Mesenchymal stem cell (in vitro differentiated cells and primary cell): ENCODE measurements around the gene ITGA11.

Source experiments
- DNase-seq: peaks from one replicate; pipeline ENCODE4 v3.0.0-alpha.2; 2013
- H2AFZ ChIP-seq: one replicate; pipeline ENCODE4 v1.6.1; 2013; ENCODE audit warnings: low read depth, mild to moderate bottlenecking, control low read depth, inconsistent platforms, low read length, moderate library complexity
- H2AK5ac ChIP-seq: 2 replicates; pipeline ENCODE4 v1.6.1; 2013; ENCODE audit warnings: low read length, moderate library complexity, mild to moderate bottlenecking, inconsistent platforms; ENCODE audit not compliant: severe bottlenecking
- H2BK120ac ChIP-seq: one replicate; pipeline ENCODE4 v1.6.1; 2013; ENCODE audit warnings: low read depth, mild to moderate bottlenecking, inconsistent platforms, low read length, moderate library complexity
- H2BK12ac ChIP-seq, 2 experiments: one replicate each; pipeline ENCODE4 v1.6.1; 2013; ENCODE audit warnings: inconsistent platforms in 2 of 2, low read length in 2 of 2, mild to moderate bottlenecking in 2 of 2, moderate library complexity in 2 of 2, control low read depth in 1 of 2
- H2BK15ac ChIP-seq: one replicate; pipeline ENCODE4 v1.6.1; 2013; ENCODE audit warnings: mild to moderate bottlenecking, low read depth, inconsistent platforms; ENCODE audit not compliant: poor library complexity, severe bottlenecking
- H2BK5ac ChIP-seq: 2 replicates; pipeline ENCODE4 v1.6.1; 2013; ENCODE audit warnings: low read depth, mild to moderate bottlenecking, low read length, control low read depth, inconsistent platforms; ENCODE audit not compliant: poor library complexity, severe bottlenecking
- H3K14ac ChIP-seq, 2 experiments: one replicate each; pipeline ENCODE4 v1.6.1; 2013; ENCODE audit warnings: inconsistent platforms in 2 of 2, low read length in 2 of 2, control low read depth in 1 of 2, mild to moderate bottlenecking in 1 of 2, moderate library complexity in 1 of 2
- H3K18ac ChIP-seq, 2 experiments: one replicate each; pipeline ENCODE4 v1.6.1; 2013; ENCODE audit warnings: inconsistent platforms in 2 of 2, low read length in 2 of 2, control low read depth in 1 of 2, low read depth in 1 of 2, mild to moderate bottlenecking in 1 of 2
- H3K23ac ChIP-seq, 2 experiments: one replicate each; pipeline ENCODE4 v1.6.1; 2013; ENCODE audit warnings: inconsistent platforms in 2 of 2, low read length in 2 of 2, mild to moderate bottlenecking in 2 of 2, moderate library complexity in 2 of 2, control low read depth in 1 of 2
- H3K27ac ChIP-seq: 2 replicates; pipeline ENCODE4 v1.5.1; 2013; ENCODE audit warnings: mild to moderate bottlenecking, moderate library complexity, low read length, control low read depth, inconsistent platforms; ENCODE audit not compliant: poor library complexity, severe bottlenecking
- H3K27me3 ChIP-seq, 2 experiments: 2 replicates each; pipeline versions ENCODE4 v1.6.1 to v1.7.0; 2013; ENCODE audit warnings: low read length in 2 of 2, mild to moderate bottlenecking in 2 of 2, moderate library complexity in 2 of 2, control low read depth in 1 of 2, inconsistent platforms in 1 of 2; ENCODE audit not compliant: control insufficient read depth in 1 of 2, insufficient read depth in 1 of 2
- H3K36me3 ChIP-seq, 2 experiments: 2 replicates each; pipeline versions ENCODE4 v1.6.1 to v1.7.0; 2013; ENCODE audit warnings: low read length in 2 of 2, control low read depth in 1 of 2, inconsistent platforms in 1 of 2, low read depth in 1 of 2, mild to moderate bottlenecking in 1 of 2; ENCODE audit not compliant: insufficient read depth in 2 of 2, control insufficient read depth in 1 of 2
- H3K4ac ChIP-seq, 2 experiments: one replicate each; pipeline ENCODE4 v1.6.1; 2013; ENCODE audit warnings: inconsistent platforms in 2 of 2, low read length in 2 of 2, mild to moderate bottlenecking in 2 of 2, moderate library complexity in 2 of 2, control low read depth in 1 of 2, low read depth in 1 of 2
- H3K4me1 ChIP-seq: 2 replicates; pipeline ENCODE4 v1.6.1; 2013; ENCODE audit warnings: low read depth, low read length, control low read depth; ENCODE audit not compliant: control insufficient read depth, insufficient read depth
- H3K4me2 ChIP-seq: 2 replicates; pipeline ENCODE4 v1.6.1; 2013; ENCODE audit warnings: low read length, mild to moderate bottlenecking, inconsistent platforms; ENCODE audit not compliant: poor library complexity, severe bottlenecking
- H3K4me3 ChIP-seq, 2 experiments: 2 replicates each; pipeline versions ENCODE4 v1.5.1 to v1.7.0; 2013; ENCODE audit warnings: low read length in 2 of 2, mild to moderate bottlenecking in 2 of 2, control low read depth in 1 of 2, low read depth in 1 of 2; ENCODE audit not compliant: insufficient read depth in 1 of 2
- H3K79me1 ChIP-seq: replicated peaks from 2 replicates; pipeline ENCODE4 v1.6.1; 2013; ENCODE audit warnings: mild to moderate bottlenecking, control low read depth, low read length, inconsistent platforms; ENCODE audit not compliant: poor library complexity, severe bottlenecking
- H3K9ac ChIP-seq: 2 replicates; pipeline ENCODE4 v1.7.0; 2013; ENCODE audit warnings: mild to moderate bottlenecking, low read length, moderate library complexity
- H3K9me3 ChIP-seq: 2 replicates; pipeline ENCODE4 v1.7.0; 2013; ENCODE audit warnings: mild to moderate bottlenecking, low read length; ENCODE audit not compliant: control insufficient read depth
- H4K8ac ChIP-seq: one replicate; pipeline ENCODE4 v1.6.1; 2013; ENCODE audit warnings: inconsistent platforms, mild to moderate bottlenecking, low read length, moderate library complexity
- H4K91ac ChIP-seq: one replicate; pipeline ENCODE4 v1.6.1; 2013; ENCODE audit warnings: mild to moderate bottlenecking, low read length, inconsistent platforms
- WGBS: methylation state at CpG from one replicate; pipeline ENCODE4 v1.1.7; 2013; ENCODE audit warnings: mixed read lengths; 5-methylcytosine and 5-hydroxymethylcytosine counted together

The ITGA11 gene

DNA sequence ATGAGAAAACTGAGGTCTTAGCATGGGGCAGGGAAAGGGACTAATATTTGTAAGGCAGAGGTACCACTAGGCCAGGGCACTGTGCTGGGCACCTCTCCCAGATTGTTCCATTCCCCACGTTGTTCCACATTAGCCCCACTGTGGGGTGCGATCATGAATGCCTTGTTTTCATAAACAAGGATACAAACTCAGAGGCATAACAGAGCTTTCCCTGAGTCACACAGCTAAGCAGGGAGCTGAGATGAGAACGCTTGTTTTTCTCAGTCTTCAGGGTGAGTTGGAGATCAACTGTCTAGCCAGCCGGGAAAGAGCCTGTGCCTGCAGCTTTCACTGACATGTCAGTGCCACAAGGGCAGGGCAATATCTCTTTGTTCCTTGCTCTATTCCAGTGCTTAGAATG, 47.9 kb upstream of the ITGA11 start:
- Histone ChIP-seq H3K4ac (no peak overlapping the region), H3K79me1 (no peaks in the 10 kb centered on the region), H2BK12ac (no peak overlapping the region), H3K4me2 (no peak overlapping the region), H3K4me3 (peak overlapping the region in 1 of 2 experiments; percentile 43), H4K91ac (no peak overlapping the region), H3K9ac (peak overlapping the region; percentile 54), H3K4me1 (peaks cover 18% of the 10 kb centered on the region), H2BK120ac (no peak overlapping the region), H3K27ac (peak overlapping the region; percentile 75), H3K27me3 (peaks cover 0 to 10% of the 10 kb centered on the region in 2 experiments), H2BK15ac (no peak overlapping the region), H2BK5ac (no peak overlapping the region), H3K36me3 (no peaks in the 10 kb centered on the region), H2AK5ac (peak overlapping the region; percentile 96), H3K18ac (no peak overlapping the region), H4K8ac (no peak overlapping the region), H2AFZ (no peak overlapping the region), H3K23ac (no peak overlapping the region), H3K14ac (no peak overlapping the region), H3K9me3 (no peaks in the 10 kb centered on the region)
- 80% methylated on average over 4 of the region's 4 CpGs for WGBS
- peak; percentile 30 for DNase-seq

DNA sequence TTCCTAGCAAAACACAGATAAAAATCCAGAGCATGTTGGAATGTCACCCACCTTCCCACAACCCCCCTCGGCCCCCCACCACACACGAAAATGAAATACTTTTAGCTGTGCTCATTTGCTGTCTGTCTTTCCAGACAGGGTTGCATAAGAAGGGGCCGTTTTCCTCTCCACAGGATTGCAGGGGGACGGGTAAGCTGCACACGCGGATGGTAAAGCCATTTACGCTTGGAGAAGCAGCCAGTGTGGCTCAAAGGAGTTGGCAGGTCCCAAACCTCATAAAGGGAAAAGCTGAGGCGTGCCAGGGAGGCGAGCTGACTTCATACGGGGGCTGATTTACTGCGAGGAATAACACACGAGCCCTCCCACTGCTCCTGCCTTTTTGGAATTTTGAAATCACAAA, 47.4 kb upstream of the ITGA11 start:
- H3K18ac ChIP-seq = peak overlapping the region in 1 of 2 experiments; percentile 13
- no peak overlapping the region for H3K23ac ChIP-seq
- no peak overlapping the region for H3K4ac ChIP-seq
- H2AFZ ChIP-seq = no peak overlapping the region
- H2BK5ac ChIP-seq = no peak overlapping the region
- H2BK12ac ChIP-seq = no peak overlapping the region
- H4K8ac ChIP-seq = no peak overlapping the region
- H3K9ac ChIP-seq = peak overlapping the region; percentile 54
- peak; percentile 43 for DNase-seq
- H3K4me3 ChIP-seq = peak overlapping the region in 1 of 2 experiments; percentile 43
- H3K27me3 ChIP-seq = peaks cover 0 to 10% of the 10 kb centered on the region in 2 experiments
- H3K14ac ChIP-seq = no peak overlapping the region
- peaks cover 14% of the 10 kb centered on the region for H3K4me1 ChIP-seq
- no peaks in the 10 kb centered on the region for H3K9me3 ChIP-seq
- no peak overlapping the region for H2AK5ac ChIP-seq
- no peak overlapping the region for H4K91ac ChIP-seq
- no peaks in the 10 kb centered on the region for H3K36me3 ChIP-seq
- H3K79me1 ChIP-seq = no peaks in the 10 kb centered on the region
- peak overlapping the region; percentile 35 for H2BK120ac ChIP-seq
- H2BK15ac ChIP-seq = no peak overlapping the region
- peak overlapping the region; percentile 75 for H3K27ac ChIP-seq
- 65% methylated on average over 12 of the region's 12 CpGs for WGBS
- H3K4me2 ChIP-seq = no peak overlapping the region

DNA sequence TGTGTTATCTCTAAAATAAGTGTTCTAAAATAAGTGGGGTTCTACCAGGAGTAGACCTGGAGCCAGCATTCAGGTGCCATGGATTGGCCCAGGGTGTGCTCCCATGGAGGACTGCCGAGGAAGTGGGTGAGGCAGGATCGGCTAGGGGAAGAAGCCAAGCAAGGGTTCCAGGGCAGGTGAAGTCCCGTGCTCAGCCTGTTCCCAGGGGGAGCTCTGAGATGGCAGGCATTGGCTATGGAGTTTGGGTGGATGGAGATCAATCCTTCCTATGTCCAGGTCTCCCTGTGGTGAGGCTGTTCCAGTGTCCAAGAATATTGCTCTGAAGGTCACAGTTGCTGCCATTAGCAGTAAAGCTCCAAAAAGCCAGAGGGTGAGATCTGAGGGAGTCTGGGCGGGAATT, 46.9 kb upstream of the ITGA11 start:
- H3K14ac ChIP-seq = peak overlapping the region in 1 of 2 experiments; percentile 31
- H3K27ac ChIP-seq = peak overlapping the region; percentile 75
- no peak overlapping the region for H2BK12ac ChIP-seq
- H3K4me2 ChIP-seq = no peak overlapping the region
- no peaks in the 10 kb centered on the region for H3K36me3 ChIP-seq
- H2AFZ ChIP-seq = no peak overlapping the region
- H2BK5ac ChIP-seq = peak overlapping the region; percentile 1
- WGBS = 95% methylated on average over 4 of the region's 4 CpGs
- no peak overlapping the region for H4K91ac ChIP-seq
- no peak overlapping the region for H3K4ac ChIP-seq
- H2BK15ac ChIP-seq = no peak overlapping the region
- H4K8ac ChIP-seq = no peak overlapping the region
- H3K4me3 ChIP-seq = no peak overlapping the region
- H3K27me3 ChIP-seq = peaks cover 0 to 10% of the 10 kb centered on the region in 2 experiments
- no peak overlapping the region for H2BK120ac ChIP-seq
- H2AK5ac ChIP-seq = peak overlapping the region; percentile 96
- no peak overlapping the region for H3K23ac ChIP-seq
- no peak overlapping the region for H3K9ac ChIP-seq
- H3K4me1 ChIP-seq = peaks cover 14% of the 10 kb centered on the region
- H3K18ac ChIP-seq = no peak overlapping the region
- H3K79me1 ChIP-seq = no peaks in the 10 kb centered on the region
- no peaks in the 10 kb centered on the region for H3K9me3 ChIP-seq
- no peak for DNase-seq

DNA sequence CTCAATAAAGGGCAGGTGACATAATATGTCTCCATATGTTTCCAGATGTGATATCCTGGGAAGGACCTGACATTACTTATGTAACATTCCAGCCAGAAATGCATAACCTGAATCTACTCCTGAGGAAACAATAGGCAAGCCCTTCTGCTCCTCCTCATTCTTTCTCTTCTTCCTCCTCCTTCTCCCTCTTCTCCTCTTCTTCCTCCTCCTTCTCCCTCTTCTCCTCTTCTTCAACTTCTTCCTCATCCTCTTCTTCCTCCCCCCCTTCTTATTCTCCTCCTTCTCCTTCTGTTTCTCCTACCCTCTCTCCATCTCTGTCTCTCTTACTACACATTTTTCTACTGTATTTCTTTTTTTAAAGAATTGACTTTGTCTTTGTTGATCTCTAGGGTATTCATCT, 43.5 kb upstream of the ITGA11 start:
- no peaks in the 10 kb centered on the region for H3K79me1 ChIP-seq
- no peak overlapping the region for H2AFZ ChIP-seq
- no peak overlapping the region for H2BK5ac ChIP-seq
- no peak overlapping the region for H3K9ac ChIP-seq
- no peak overlapping the region for H2BK15ac ChIP-seq
- no peaks in the 10 kb centered on the region for H3K36me3 ChIP-seq
- no peak overlapping the region for H3K23ac ChIP-seq
- no peaks in the 10 kb centered on the region for H3K9me3 ChIP-seq
- no peak overlapping the region for H3K4me2 ChIP-seq
- no peak overlapping the region for H3K14ac ChIP-seq
- no peak overlapping the region for H3K27ac ChIP-seq
- no peak for DNase-seq
- peaks cover 16% of the 10 kb centered on the region for H3K4me1 ChIP-seq
- H3K27me3 ChIP-seq = peaks cover 0 to 11% of the 10 kb centered on the region in 2 experiments
- H3K4me3 ChIP-seq = no peak overlapping the region
- H2BK12ac ChIP-seq = no peak overlapping the region
- H4K8ac ChIP-seq = no peak overlapping the region
- H2AK5ac ChIP-seq = no peak overlapping the region
- no peak overlapping the region for H4K91ac ChIP-seq
- H3K18ac ChIP-seq = no peak overlapping the region
- no peak overlapping the region for H2BK120ac ChIP-seq
- no peak overlapping the region for H3K4ac ChIP-seq
